ENCODE results near the gene ADAMTS14. TPM values are rescaled to one million over a fixed set of nuclear protein-coding genes. Genes with fewer than 3 reads are reported as not detected.

The ADAMTS14 gene
- total RNA-seq, 2 experiments from 2014 or later: 0.05 TPM; not detected in 1

GRCh38 chr10:70756700-70757360 lies 84.5 kb downstream of the ADAMTS14 start:
- Mint-ChIP-seq H3K4me3 (no peak overlapping the region), H3K36me3 (ENCODE audit: low read depth) (no peaks in the 10 kb centered on the region), H3K27me3 (ENCODE audit: low read depth) (peaks cover 3% of the 10 kb centered on the region), H3K27ac (no peak overlapping the region), H3K4me1 (ENCODE audit: low read depth) (peaks cover 17% of the 10 kb centered on the region), H3K9me3 (ENCODE audit: insufficient read depth) (no peaks in the 10 kb centered on the region)
- CTCF ChIA-PET: interaction anchor here (1.6 to 6.1 kb wide), 3 partner anchors 138 to 206 kb away, joined by 8 to 62 read pairs (median 60); no protein-coding TSS in a partner anchor
- POLR2A ChIA-PET: no interaction called here
- no peak for ATAC-seq
- no peak for DNase-seq

GRCh38 chr10:70757856-70758255 lies 85.5 kb downstream of the ADAMTS14 start:
- H3K27ac Mint-ChIP-seq: no peak overlapping the region
- ChIA-PET POLR2A (no interaction called here), CTCF (interaction anchor here (1.3 to 6.1 kb wide), 4 partner anchors 9 to 207 kb away, joined by 6 to 62 read pairs (median 33); no protein-coding TSS in a partner anchor)
- peaks cover 3% of the 10 kb centered on the region for H3K27me3 Mint-ChIP-seq (ENCODE audit: low read depth)
- peaks cover 17% of the 10 kb centered on the region for H3K4me1 Mint-ChIP-seq (ENCODE audit: low read depth)
- no peak for ATAC-seq
- DNase-seq: no peak
- H3K9me3 Mint-ChIP-seq (ENCODE audit: insufficient read depth): no peaks in the 10 kb centered on the region
- no peak overlapping the region for H3K4me3 Mint-ChIP-seq
- no peaks in the 10 kb centered on the region for H3K36me3 Mint-ChIP-seq (ENCODE audit: low read depth)

GRCh38 chr10:70758757-70759514 lies 86.6 kb downstream of the ADAMTS14 start:
- ChIA-PET CTCF (interaction anchor here (0.7 to 6.1 kb wide), 23 partner anchors 10 to 298 kb away, joined by 3 to 62 read pairs (median 5); no protein-coding TSS in a partner anchor), POLR2A (no interaction called here)
- peak; percentile 70 for ATAC-seq
- Mint-ChIP-seq H3K4me1 (ENCODE audit: low read depth) (peaks cover 17% of the 10 kb centered on the region), H3K9me3 (ENCODE audit: insufficient read depth) (no peaks in the 10 kb centered on the region), H3K27ac (peak overlapping the region; percentile 2), H3K4me3 (no peak overlapping the region), H3K36me3 (ENCODE audit: low read depth) (no peaks in the 10 kb centered on the region), H3K27me3 (ENCODE audit: low read depth) (peaks cover 3% of the 10 kb centered on the region)
- peak; percentile 82 for DNase-seq

- DNase-seq (peak; percentile 36), ATAC-seq (peak; percentile 59)
- POLR2A ChIA-PET: interaction anchor here (0.7 kb wide), 1 partner anchor 8 kb away, joined by 3 read pairs; no protein-coding TSS in a partner anchor
- H3K27me3 Mint-ChIP-seq (ENCODE audit: low read depth): no peaks in the 10 kb centered on the region
- peaks cover 17% of the 10 kb centered on the region for H3K4me1 Mint-ChIP-seq (ENCODE audit: low read depth)
- H3K4me3 Mint-ChIP-seq: no peak overlapping the region
- H3K27ac Mint-ChIP-seq: no peak overlapping the region
- CTCF ChIA-PET: interaction anchor here (0.7 to 6.1 kb wide), 15 partner anchors 10 to 299 kb away, joined by 3 to 62 read pairs (median 6); no protein-coding TSS in a partner anchor
- H3K9me3 Mint-ChIP-seq (ENCODE audit: insufficient read depth): no peaks in the 10 kb centered on the region
- no peaks in the 10 kb centered on the region for H3K36me3 Mint-ChIP-seq (ENCODE audit: low read depth)
These were observed 87.5 kb downstream of the ADAMTS14 start for GRCh38 chr10:70759781-70760180.

GRCh38 chr10:70760271-70760787 lies 88.0 kb downstream of the ADAMTS14 start:
- Mint-ChIP-seq H3K4me1 (ENCODE audit: low read depth) (peaks cover 17% of the 10 kb centered on the region), H3K27me3 (ENCODE audit: low read depth) (no peaks in the 10 kb centered on the region), H3K36me3 (ENCODE audit: low read depth) (no peaks in the 10 kb centered on the region), H3K27ac (no peak overlapping the region), H3K9me3 (ENCODE audit: insufficient read depth) (peaks cover 4% of the 10 kb centered on the region), H3K4me3 (no peak overlapping the region)
- ChIA-PET CTCF (interaction anchor here (2.0 to 6.1 kb wide), 4 partner anchors 141 to 209 kb away, joined by 8 to 62 read pairs (median 38); no protein-coding TSS in a partner anchor), POLR2A (interaction anchor here (0.7 kb wide), 1 partner anchor 8 kb away, joined by 3 read pairs; no protein-coding TSS in a partner anchor)
- ATAC-seq: no peak
- no peak for DNase-seq

- Mint-ChIP-seq H3K9me3 (ENCODE audit: insufficient read depth) (peaks cover 7% of the 10 kb centered on the region), H3K4me3 (no peak overlapping the region), H3K36me3 (ENCODE audit: low read depth) (no peaks in the 10 kb centered on the region), H3K27me3 (ENCODE audit: low read depth) (no peaks in the 10 kb centered on the region), H3K27ac (no peak overlapping the region), H3K4me1 (ENCODE audit: low read depth) (peaks cover 17% of the 10 kb centered on the region)
- DNase-seq (no peak), ATAC-seq (no peak)
- ChIA-PET CTCF (interaction anchor here (6.0 to 6.1 kb wide), 2 partner anchors 202 to 210 kb away, joined by 60 to 62 read pairs; no protein-coding TSS in a partner anchor), POLR2A (no interaction called here)
These were observed 88.8 kb downstream of the ADAMTS14 start for GRCh38 chr10:70761031-70761601.

GRCh38 chr10:70761727-70762350 lies 89.5 kb downstream of the ADAMTS14 start:
- no peaks in the 10 kb centered on the region for H3K36me3 Mint-ChIP-seq (ENCODE audit: low read depth)
- DNase-seq (no peak), ATAC-seq (no peak)
- H3K4me3 Mint-ChIP-seq: no peak overlapping the region
- H3K27ac Mint-ChIP-seq: no peak overlapping the region
- ChIA-PET POLR2A (no interaction called here), CTCF (interaction anchor here (0.6 to 6.1 kb wide), 3 partner anchors 202 to 211 kb away, joined by 3 to 62 read pairs (median 60); no protein-coding TSS in a partner anchor)
- peaks cover 4% of the 10 kb centered on the region for H3K27me3 Mint-ChIP-seq (ENCODE audit: low read depth)
- H3K9me3 Mint-ChIP-seq (ENCODE audit: insufficient read depth): peaks cover 8% of the 10 kb centered on the region
- peaks cover 17% of the 10 kb centered on the region for H3K4me1 Mint-ChIP-seq (ENCODE audit: low read depth)

GRCh38 chr10:70762441-70763175 lies 90.3 kb downstream of the ADAMTS14 start:
- DNase-seq: no peak
- CTCF ChIA-PET: interaction anchor here (0.6 kb wide), 1 partner anchor 204 kb away, joined by 3 read pairs; no protein-coding TSS in a partner anchor
- Mint-ChIP-seq H3K4me3 (no peak overlapping the region), H3K9me3 (ENCODE audit: insufficient read depth) (peaks cover 11% of the 10 kb centered on the region), H3K27me3 (ENCODE audit: low read depth) (peaks cover 5% of the 10 kb centered on the region), H3K27ac (peak overlapping the region; percentile 3), H3K36me3 (ENCODE audit: low read depth) (no peaks in the 10 kb centered on the region), H3K4me1 (ENCODE audit: low read depth) (peaks cover 17% of the 10 kb centered on the region)
- ATAC-seq: no peak
- POLR2A ChIA-PET: no interaction called here

GRCh38 chr10:70763567-70763966 lies 91.3 kb downstream of the ADAMTS14 start:
- DNase-seq (no peak), ATAC-seq (no peak)
- CTCF ChIA-PET: no interaction called here
- peaks cover 11% of the 10 kb centered on the region for H3K27me3 Mint-ChIP-seq (ENCODE audit: low read depth)
- peaks cover 16% of the 10 kb centered on the region for H3K4me1 Mint-ChIP-seq (ENCODE audit: low read depth)
- no peak overlapping the region for H3K27ac Mint-ChIP-seq
- POLR2A ChIA-PET: no interaction called here
- H3K4me3 Mint-ChIP-seq: no peak overlapping the region
- H3K9me3 Mint-ChIP-seq (ENCODE audit: insufficient read depth): peaks cover 11% of the 10 kb centered on the region
- H3K36me3 Mint-ChIP-seq (ENCODE audit: low read depth): no peaks in the 10 kb centered on the region

GRCh38 chr10:70765794-70766594 lies 93.7 kb downstream of the ADAMTS14 start:
- POLR2A ChIA-PET: no interaction called here
- Mint-ChIP-seq H3K27me3 (ENCODE audit: low read depth) (peaks cover 18% of the 10 kb centered on the region), H3K4me1 (ENCODE audit: low read depth) (no peaks in the 10 kb centered on the region), H3K36me3 (ENCODE audit: low read depth) (no peaks in the 10 kb centered on the region), H3K9me3 (ENCODE audit: insufficient read depth) (peaks cover 11% of the 10 kb centered on the region), H3K27ac (no peak overlapping the region), H3K4me3 (no peak overlapping the region)
- ATAC-seq: no peak
- CTCF ChIA-PET: no interaction called here
- no peak for DNase-seq
